Measurements from ENCODE around the gene GLB1L3.
"Not testable (repeated sequence)": the region's sequence is repeated elsewhere in the genome, so short reads cannot be mapped to it uniquely, and the experiment has no call there.

The GLB1L3 gene

DNA sequence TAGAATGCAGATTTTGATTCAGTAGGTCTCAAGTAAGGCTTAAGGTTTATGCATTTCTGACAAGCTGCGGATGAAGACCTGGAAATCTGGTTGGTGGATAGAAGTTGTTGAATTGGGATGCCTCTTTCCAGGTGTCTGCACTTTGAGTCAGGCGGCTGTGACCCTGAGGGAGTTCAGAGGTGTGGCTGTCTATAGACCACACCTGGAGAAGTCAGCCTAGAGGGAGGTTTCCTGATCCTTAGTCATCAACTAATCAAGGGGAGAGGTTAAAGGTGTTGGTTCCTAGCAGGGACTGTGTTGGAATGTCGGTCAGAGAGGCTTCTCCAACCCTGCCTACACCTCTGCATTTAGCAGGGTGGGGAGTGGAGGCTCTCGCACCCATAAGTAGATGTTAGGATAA is 63.6 kb downstream of the GLB1L3 start:
- TF ChIP-seq, protein P1, sequence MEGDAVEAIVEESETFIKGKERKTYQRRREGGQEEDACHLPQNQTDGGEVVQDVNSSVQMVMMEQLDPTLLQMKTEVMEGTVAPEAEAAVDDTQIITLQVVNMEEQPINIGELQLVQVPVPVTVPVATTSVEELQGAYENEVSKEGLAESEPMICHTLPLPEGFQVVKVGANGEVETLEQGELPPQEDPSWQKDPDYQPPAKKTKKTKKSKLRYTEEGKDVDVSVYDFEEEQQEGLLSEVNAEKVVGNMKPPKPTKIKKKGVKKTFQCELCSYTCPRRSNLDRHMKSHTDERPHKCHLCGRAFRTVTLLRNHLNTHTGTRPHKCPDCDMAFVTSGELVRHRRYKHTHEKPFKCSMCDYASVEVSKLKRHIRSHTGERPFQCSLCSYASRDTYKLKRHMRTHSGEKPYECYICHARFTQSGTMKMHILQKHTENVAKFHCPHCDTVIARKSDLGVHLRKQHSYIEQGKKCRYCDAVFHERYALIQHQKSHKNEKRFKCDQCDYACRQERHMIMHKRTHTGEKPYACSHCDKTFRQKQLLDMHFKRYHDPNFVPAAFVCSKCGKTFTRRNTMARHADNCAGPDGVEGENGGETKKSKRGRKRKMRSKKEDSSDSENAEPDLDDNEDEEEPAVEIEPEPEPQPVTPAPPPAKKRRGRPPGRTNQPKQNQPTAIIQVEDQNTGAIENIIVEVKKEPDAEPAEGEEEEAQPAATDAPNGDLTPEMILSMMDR (IDR thresholded peaks at IDR 0.05; ENCODE audit: low read depth, low read length): no peak

DNA sequence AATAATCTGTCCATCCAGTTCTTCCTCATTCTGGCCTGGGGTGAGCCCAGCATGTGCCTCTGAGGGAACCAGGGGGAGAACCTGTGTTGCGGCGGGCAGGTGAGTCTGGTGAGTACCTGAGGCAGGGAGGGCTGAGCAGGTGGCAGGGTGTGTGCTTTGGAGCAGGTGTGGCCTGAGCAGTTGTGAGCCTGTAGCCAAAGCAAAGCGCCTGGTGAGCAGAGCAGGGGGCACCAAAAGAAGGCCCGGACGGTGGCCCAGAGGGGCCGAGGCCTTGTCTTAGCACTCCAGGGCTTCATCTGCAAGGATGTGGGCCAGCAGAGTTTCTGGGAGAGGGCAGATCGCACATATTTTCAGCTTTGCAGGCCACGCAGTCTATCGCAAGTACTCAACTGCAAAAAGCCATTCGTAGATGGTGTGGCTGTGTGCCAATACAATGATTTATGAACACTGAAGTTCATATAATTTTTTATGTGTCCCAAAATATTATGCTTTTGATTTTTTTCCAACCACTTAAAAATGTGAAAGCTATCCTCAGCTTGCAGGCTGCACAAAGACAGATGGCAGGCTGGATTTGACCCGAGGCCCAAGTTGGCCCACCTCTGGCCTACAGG is 64.3 kb downstream of the GLB1L3 start:
- H3K4me3 ChIP-seq (ENCODE audit: low read depth, low read length): no peak overlapping the region
- TF ChIP-seq, protein P1 (IDR thresholded peaks at IDR 0.05; ENCODE audit: low read depth, low read length): no peak

More for the DNA sequence above, 63.6 kb downstream of the GLB1L3 start:
- H3K4me3 ChIP-seq (ENCODE audit: low read depth, low read length): no peak overlapping the region

DNA sequence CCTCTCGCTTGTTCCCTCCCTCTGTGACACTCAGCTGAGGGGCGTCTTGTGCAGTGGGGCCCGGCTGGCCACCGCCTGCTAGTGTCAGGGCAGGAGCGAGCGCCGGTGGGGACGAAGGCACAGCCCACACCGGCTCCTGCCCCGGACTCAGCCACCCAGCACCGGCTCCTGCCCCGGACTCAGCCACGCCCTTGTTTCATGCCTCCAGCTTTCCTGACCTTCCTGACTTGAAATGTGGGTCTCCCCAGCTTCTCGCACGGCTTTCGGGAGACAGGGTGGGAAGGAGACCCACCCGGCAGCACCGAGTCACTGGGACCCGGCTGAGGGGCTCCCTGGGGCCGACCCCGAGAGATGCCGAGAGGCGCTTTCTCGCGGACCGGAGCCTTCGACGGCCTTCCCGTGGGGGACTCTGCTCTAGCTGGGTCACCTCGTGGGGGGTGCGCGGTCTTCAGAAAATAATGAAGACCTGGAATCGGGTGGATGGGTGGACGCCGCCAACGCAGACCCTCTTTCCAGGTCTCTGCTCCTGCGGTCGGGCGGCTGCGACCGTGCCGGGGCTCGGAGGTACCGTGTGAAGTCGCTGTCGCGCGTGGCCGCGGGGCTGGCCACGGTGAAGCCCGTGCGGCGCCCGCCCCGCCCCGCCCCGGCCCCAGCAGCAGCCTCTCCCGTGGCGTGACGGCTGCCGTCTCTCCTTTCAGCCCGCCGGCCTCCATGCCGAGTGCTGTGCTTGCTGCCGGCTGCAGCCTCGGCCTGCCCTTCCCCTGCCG is 65.8 kb downstream of the GLB1L3 start:
- TF ChIP-seq, protein P1 (IDR thresholded peaks at IDR 0.05; ENCODE audit: low read depth, low read length): no peak
- no peak overlapping the region for H3K4me3 ChIP-seq (ENCODE audit: low read depth, low read length)

DNA sequence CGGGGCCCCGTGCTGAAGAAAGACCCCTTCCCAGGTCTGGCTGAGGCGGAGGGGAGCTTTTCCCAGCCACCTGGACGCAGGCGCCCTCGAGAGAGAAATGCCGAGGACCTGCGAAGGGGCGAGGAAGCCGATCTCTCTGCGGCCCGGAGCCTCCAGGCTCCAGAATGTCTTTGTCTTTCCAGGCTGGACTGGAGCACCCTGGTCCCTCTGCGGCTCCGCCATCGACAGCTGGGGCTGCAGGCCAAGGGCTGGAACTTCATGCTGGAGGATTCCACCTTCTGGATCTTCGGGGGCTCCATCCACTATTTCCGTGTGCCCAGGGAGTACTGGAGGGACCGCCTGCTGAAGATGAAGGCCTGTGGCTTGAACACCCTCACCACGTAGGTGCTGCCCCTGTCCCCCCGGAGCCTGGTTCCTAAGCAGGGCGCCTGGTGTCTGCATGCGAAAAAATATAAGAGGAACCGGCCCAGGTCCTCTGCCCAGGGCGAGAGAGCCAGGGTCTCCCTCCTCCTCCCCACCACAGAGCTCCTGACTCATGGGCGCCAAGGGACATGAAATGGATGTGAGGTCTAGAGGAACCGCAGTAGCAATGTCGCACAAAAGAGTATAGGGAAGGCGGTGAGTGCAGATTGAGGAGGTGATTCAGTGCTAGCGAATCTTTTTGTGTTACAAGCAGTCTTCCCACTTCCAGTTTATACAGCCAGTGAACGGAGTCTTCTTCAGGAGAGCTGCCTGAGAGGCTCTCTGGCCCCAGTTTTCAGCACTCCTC is 66.6 kb downstream of the GLB1L3 start:
- TF ChIP-seq, protein P1 (IDR thresholded peaks at IDR 0.05; ENCODE audit: low read depth, low read length): no peak
- H3K4me3 ChIP-seq (ENCODE audit: low read depth, low read length): no peak overlapping the region

DNA sequence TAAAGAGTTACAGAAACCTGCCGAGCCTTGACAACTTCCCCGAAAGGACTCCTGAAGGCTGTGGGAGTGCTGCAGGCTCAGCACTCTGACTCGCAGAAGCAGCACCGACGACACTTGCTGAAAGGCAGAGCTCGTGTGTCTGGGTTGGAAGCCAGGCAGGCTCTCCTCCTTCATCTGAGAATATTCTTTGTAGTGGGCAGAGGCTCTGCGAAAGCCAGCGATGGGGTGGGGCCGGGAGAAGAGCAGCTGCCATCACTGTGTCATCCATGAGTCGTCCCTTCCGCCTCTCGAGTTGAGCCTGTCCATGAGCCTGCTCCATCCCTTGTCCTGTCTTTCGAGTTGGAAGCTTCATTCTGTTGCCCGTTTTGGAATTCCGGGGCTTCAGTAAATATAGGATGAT is 67.5 kb downstream of the GLB1L3 start:
- no peak overlapping the region for H3K4me3 ChIP-seq (ENCODE audit: low read depth, low read length)
- TF ChIP-seq, protein P1 (IDR thresholded peaks at IDR 0.05; ENCODE audit: low read depth, low read length): no peak

DNA sequence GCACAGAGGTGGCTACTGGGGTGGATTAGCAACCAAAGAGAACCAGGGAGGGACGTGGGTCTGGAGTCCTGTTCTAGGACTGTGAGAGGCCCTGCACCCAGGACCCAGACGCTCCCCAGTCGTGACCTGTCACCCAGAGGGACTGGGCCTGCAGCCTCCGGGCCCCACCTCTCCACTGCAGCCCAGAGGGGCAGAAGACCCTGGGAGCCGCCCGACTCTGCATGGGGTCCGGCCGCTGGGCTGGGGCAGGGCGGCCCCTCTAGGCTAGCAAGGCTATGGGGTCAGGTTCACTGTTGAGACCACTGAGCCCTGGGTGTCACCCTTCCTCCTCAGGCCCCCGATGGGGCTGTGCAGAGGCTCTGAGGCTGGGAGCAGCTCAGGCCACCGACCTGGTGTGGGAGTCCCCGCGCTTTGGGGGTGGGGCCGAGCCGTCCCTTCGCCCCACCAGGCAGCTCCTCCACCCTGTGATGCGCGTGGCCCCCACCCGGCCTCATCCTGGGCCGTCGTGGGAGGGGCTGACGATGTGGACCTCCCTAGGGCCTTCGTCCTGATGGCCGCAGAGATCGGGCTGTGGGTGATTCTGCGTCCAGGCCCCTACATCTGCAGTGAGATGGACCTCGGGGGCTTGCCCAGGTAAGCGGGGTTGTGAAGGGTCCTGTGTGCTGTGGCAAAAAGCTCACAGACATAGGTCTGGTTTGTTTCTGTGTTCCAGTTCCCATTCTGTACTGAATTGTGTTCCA is 68.5 kb downstream of the GLB1L3 start:
- not testable (repeated sequence) for H3K4me3 ChIP-seq (ENCODE audit: low read depth, low read length)

DNA sequence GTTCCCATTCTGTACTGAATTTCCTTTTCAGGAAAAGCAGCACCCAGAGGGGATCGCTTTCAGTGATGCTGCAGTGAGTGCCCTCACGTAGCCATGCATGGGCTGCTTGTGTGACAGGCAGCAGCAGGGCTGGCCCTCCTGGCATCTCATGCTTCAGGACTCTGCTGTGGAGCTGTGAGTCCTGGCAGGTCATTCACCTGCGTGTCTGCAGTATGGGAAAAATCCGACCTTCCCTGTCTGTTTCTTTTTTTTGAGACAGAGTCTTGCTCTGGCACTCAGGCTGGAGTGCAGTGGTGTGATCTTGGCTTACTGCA is 69.0 kb downstream of the GLB1L3 start:
- TF ChIP-seq, protein P1 (IDR thresholded peaks at IDR 0.05; ENCODE audit: low read depth, low read length): no peak
- H3K4me3 ChIP-seq (ENCODE audit: low read depth, low read length): no peak overlapping the region

Data from WI38 (cell line).